ENCODE results near the gene SCN3B. TPM values are rescaled to one million over a fixed set of nuclear protein-coding genes. Genes with fewer than 3 reads are reported as not detected.

SCN3B gene
- total RNA-seq, 1 experiment from 2014 or later, result 0.77 TPM

GRCh38 chr11:123670081-123670480 is 15.7 kb upstream of the SCN3B start:
- H3K4me2 ChIP-seq (ENCODE audit: insufficient read depth, insufficient read length, low read length), result no peak overlapping the region
- TF ChIP-seq, protein P1, sequence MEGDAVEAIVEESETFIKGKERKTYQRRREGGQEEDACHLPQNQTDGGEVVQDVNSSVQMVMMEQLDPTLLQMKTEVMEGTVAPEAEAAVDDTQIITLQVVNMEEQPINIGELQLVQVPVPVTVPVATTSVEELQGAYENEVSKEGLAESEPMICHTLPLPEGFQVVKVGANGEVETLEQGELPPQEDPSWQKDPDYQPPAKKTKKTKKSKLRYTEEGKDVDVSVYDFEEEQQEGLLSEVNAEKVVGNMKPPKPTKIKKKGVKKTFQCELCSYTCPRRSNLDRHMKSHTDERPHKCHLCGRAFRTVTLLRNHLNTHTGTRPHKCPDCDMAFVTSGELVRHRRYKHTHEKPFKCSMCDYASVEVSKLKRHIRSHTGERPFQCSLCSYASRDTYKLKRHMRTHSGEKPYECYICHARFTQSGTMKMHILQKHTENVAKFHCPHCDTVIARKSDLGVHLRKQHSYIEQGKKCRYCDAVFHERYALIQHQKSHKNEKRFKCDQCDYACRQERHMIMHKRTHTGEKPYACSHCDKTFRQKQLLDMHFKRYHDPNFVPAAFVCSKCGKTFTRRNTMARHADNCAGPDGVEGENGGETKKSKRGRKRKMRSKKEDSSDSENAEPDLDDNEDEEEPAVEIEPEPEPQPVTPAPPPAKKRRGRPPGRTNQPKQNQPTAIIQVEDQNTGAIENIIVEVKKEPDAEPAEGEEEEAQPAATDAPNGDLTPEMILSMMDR (conservative IDR thresholded peaks at IDR 0.05), result no peak
- Mint-ChIP-seq H3K9me3 (no peaks in the 10 kb centered on the region), H3K36me3 (ENCODE audit: insufficient read depth in 1 of 3, low read depth in 3 of 3) (no peaks in the 10 kb centered on the region), H3K27me3 (ENCODE audit: low read depth) (peaks cover 2% of the 10 kb centered on the region; the same call in 1 of the 2 replicates), H3K4me3 (no peak overlapping the region), H3K4me1 (peaks cover 5 to 10% of the 10 kb centered on the region in 2 experiments), H3K27ac (no peak overlapping the region)
- no peak overlapping the region for H4K8ac ChIP-seq (replicated peaks; ENCODE audit: insufficient read length, low read depth, low read length)
- no peak overlapping the region for H2BK5ac ChIP-seq (ENCODE audit: insufficient read length, low read length)
- no peak overlapping the region for H2BK120ac ChIP-seq (ENCODE audit: low read depth, low read length, poor library complexity, severe bottlenecking)
- H2BK12ac ChIP-seq (ENCODE audit: insufficient read length, low read depth, low read length), result no peak overlapping the region
- no CpG with 5 or more reads among the region's 1 CpG for WGBS (ENCODE audit: extremely low coverage, insufficient read length, low lambda C conversion rate)
- H3K79me1 ChIP-seq (ENCODE audit: insufficient read depth, low read depth, low read length, poor library complexity, severe bottlenecking), result no peaks in the 10 kb centered on the region
- H3K56ac ChIP-seq (ENCODE audit: insufficient read length, low read depth, low read length), result no peak overlapping the region
- DNase-seq, result no peak
- no peak overlapping the region for H3K18ac ChIP-seq (ENCODE audit: insufficient read length, low read depth, low read length)
- no peak overlapping the region for H3K14ac ChIP-seq (ENCODE audit: insufficient read depth, low read length)
- H3K23ac ChIP-seq (ENCODE audit: insufficient read length, low read depth, low read length), result no peak overlapping the region
- no peak overlapping the region for H3T11ph ChIP-seq (ENCODE audit: low read length)
- H3K4me1 ChIP-seq (ENCODE audit: insufficient read depth, low read length), result peaks cover 5% of the 10 kb centered on the region; the same call in 1 of the 2 replicates
- no peaks in the 10 kb centered on the region for H3K9me3 ChIP-seq (ENCODE audit: control insufficient read depth, low read depth, low read length)
- no peaks in the 10 kb centered on the region for H4K20me1 ChIP-seq (ENCODE audit: control insufficient read depth, insufficient read depth, insufficient read length)
- no peak overlapping the region for H4K91ac ChIP-seq (ENCODE audit: insufficient read length, low read depth, low read length)
- H2AK5ac ChIP-seq (ENCODE audit: insufficient read length, low read length), result no peak overlapping the region
- H3K79me2 ChIP-seq (ENCODE audit: insufficient read depth, low read length), result no peaks in the 10 kb centered on the region
- H2BK15ac ChIP-seq (ENCODE audit: low read depth, low read length), result no peak overlapping the region
- H3K27me3 ChIP-seq (ENCODE audit: insufficient read depth, low read length), result no peaks in the 10 kb centered on the region
- no peak overlapping the region for H3K4ac ChIP-seq (ENCODE audit: low read depth, low read length)
- H3K9ac ChIP-seq (ENCODE audit: extremely low read depth, insufficient read length, low read length), result no peak overlapping the region
- no peaks in the 10 kb centered on the region for H3K23me2 ChIP-seq (ENCODE audit: insufficient read length, low read depth, low read length, poor library complexity, severe bottlenecking)
- H2BK20ac ChIP-seq (ENCODE audit: low read depth, low read length, poor library complexity, severe bottlenecking), result no peak overlapping the region
- no peak overlapping the region for H4K5ac ChIP-seq (ENCODE audit: insufficient read length, low read depth, low read length)
- H2AFZ ChIP-seq (ENCODE audit: low read length), result no peak overlapping the region
- no peak overlapping the region for H3K27ac ChIP-seq (ENCODE audit: insufficient read length, low read depth, low read length)

Data from H9 (cell line).